SJSA1 (cell line): ENCODE results near the gene KCNH1. TPM values are rescaled to one million over a fixed set of nuclear protein-coding genes. Genes with fewer than 3 reads are reported as not detected.
A peak's percentile ranks its signal among the peaks of the same experiment; 100 is the strongest.
"Not testable (repeated sequence)": the region's sequence is repeated elsewhere in the genome, so short reads cannot be mapped to it uniquely, and the experiment has no call there.

ENCODE experiments used
- DNase-seq, 2 experiments: peaks; one replicate each; pipeline ENCODE4 v3.0.0-alpha.2; 2015 to 2020; ENCODE audit warnings: low spot score in 2 of 2, low read depth in 1 of 2
- H3K27ac ChIP-seq: fragments of 250-450 bp; sonication (Bioruptor Pico); 2 replicates; pipeline ENCODE4 v1.5.1; 2020; ENCODE audit warnings: mild to moderate bottlenecking, moderate library complexity
- H3K27me3 ChIP-seq: fragments of 250-450 bp; sonication (Bioruptor Pico); replicated peaks from 2 replicates; pipeline ENCODE4 v1.5.1; 2020; ENCODE audit warnings: mild to moderate bottlenecking, moderate library complexity
- H3K36me3 ChIP-seq: fragments of 250-450 bp; sonication (Bioruptor Pico); 2 replicates; pipeline ENCODE4 v1.5.1; 2020; ENCODE audit warnings: mild to moderate bottlenecking
- H3K4me1 ChIP-seq: fragments of 250-450 bp; sonication (Bioruptor Pico); replicated peaks from 2 replicates; pipeline ENCODE4 v1.6.1; 2021; ENCODE audit warnings: mild to moderate bottlenecking
- H3K4me3 ChIP-seq: fragments of 250-450 bp; sonication (Bioruptor Pico); 2 replicates; pipeline ENCODE4 v1.5.1; 2020; ENCODE audit warnings: mild to moderate bottlenecking
- H3K9me3 ChIP-seq: fragments of 250-450 bp; sonication (Bioruptor Pico); replicated peaks from 2 replicates; pipeline ENCODE4 v1.5.1; 2020; ENCODE audit warnings: mild to moderate bottlenecking
- total RNA-seq: library from RNA; depleted of rRNA; stranded (reverse); fragments of >200 nt; shearing (Covaris generic); gene quantifications from 2 replicates; pipeline ENCODE4 v1.2.3, GENCODE V29; 2014

Gene KCNH1
- total RNA-seq, 1 experiment from 2014 or later = 0.58 TPM

DNA sequence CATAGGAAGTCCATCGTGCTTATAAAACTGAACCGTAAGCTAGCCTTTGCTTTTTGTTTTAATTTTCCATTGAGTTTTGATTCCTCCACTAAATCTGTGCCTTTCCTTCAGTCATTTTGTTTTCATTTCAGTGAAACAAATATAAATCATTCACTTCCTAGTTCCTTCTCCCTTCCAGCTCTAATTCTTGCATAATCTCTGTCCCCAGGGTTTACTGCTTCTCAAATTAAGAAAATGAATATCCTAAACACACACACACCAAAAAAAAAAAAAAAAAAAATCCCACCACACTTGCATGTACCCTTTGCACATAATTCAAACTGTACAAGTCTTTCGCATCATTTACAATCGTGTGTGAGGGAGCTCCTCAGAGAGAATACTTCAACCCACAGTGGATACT lies 6.8 kb downstream of the KCNH1 start:
- Histone ChIP-seq H3K27ac (no peak overlapping the region), H3K4me3 (no peak overlapping the region), H3K36me3 (no peaks in the 10 kb centered on the region), H3K9me3 (no peaks in the 10 kb centered on the region), H3K4me1 (no peaks in the 10 kb centered on the region), H3K27me3 (peaks cover 21% of the 10 kb centered on the region)
- no peak for DNase-seq

DNA sequence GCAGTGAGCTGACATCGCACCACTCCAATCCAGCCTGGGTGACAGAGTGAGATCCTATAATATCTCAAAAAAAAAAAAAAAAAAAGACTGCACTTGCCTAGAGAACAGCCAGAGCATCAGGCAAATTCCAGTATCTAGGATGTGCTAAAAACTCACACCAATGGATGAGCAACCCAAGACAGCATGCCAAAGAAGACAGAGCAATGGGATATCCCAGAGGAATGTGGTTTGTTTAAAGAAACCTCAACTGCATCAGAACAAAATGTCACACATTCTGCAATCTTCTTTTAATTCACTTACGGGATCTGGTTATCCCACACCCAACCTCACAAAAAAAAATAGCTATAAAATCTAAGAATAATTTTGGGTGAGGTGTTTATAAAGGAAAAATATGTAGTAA lies 7.3 kb downstream of the KCNH1 start:
- H3K27ac ChIP-seq = no peak overlapping the region
- no peaks in the 10 kb centered on the region for H3K9me3 ChIP-seq
- DNase-seq = no peak
- H3K4me1 ChIP-seq = no peaks in the 10 kb centered on the region
- peaks cover 15% of the 10 kb centered on the region; the same call in 1 of the 2 replicates for H3K27me3 ChIP-seq
- no peak overlapping the region for H3K4me3 ChIP-seq
- no peaks in the 10 kb centered on the region for H3K36me3 ChIP-seq

- Histone ChIP-seq H3K4me3 (no peak overlapping the region), H3K9me3 (no peaks in the 10 kb centered on the region), H3K4me1 (no peaks in the 10 kb centered on the region), H3K27ac (no peak overlapping the region), H3K36me3 (no peaks in the 10 kb centered on the region), H3K27me3 (no peaks in the 10 kb centered on the region)
- peak in 1 of 2 experiments; percentile 21 for DNase-seq
Observed at GRCh38 chr1:211118407-211119102, 15.4 kb downstream of the KCNH1 start.

GRCh38 chr1:211114446-211114845 lies 19.5 kb downstream of the KCNH1 start:
- no peaks in the 10 kb centered on the region for H3K36me3 ChIP-seq
- H3K9me3 ChIP-seq = no peaks in the 10 kb centered on the region
- no peaks in the 10 kb centered on the region for H3K4me1 ChIP-seq
- no peaks in the 10 kb centered on the region for H3K27me3 ChIP-seq
- no peak overlapping the region for H3K27ac ChIP-seq
- DNase-seq = no peak
- no peak overlapping the region for H3K4me3 ChIP-seq

DNA sequence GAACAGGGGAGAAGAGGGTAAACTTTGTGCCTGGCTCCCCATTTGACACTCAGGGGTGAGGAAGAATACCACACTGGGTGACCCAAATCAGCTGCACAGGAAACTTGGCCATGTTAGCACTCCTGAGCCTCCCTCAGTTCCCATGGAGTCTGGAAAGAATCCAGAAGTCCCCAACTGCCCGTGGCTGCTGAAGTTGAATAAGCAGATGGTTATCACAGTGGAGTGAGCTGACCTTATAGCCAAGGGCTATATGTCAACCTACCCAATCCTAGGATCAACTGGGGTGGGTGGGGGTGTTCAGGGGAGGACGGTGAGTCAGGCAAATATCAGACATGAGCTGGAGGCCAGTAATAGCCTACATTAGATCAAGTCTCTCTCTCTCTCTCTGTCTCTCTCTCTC lies 20.4 kb downstream of the KCNH1 start:
- Histone ChIP-seq H3K9me3 (no peaks in the 10 kb centered on the region), H3K36me3 (no peaks in the 10 kb centered on the region), H3K4me1 (no peaks in the 10 kb centered on the region), H3K27ac (no peak overlapping the region), H3K27me3 (no peaks in the 10 kb centered on the region), H3K4me3 (no peak overlapping the region)
- no peak for DNase-seq

DNA sequence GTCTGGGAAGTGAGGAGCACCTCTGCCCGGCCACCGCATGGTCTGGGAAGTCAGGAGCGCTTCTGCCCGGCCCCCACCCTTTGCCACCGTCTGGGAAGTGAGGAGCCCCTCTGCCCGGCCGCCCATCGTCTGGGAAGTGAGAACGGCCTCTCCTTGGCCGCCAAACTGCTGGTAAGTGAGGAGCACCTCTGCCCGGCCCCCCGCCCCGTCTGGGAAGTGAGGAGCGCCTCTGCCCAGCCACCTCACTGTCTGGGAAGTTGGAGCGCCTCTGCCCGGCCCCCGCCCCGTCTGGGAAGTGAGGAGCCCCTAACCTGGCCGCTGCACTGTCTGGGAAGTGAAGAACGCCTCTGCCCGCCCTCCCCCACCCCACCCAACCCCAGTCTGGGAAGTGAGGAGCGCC lies 22.6 kb downstream of the KCNH1 start:
- Histone ChIP-seq H3K4me3 (no peak overlapping the region), H3K27me3 (no peaks in the 10 kb centered on the region), H3K9me3 (no peaks in the 10 kb centered on the region), H3K27ac (no peak overlapping the region), H3K4me1 (no peaks in the 10 kb centered on the region), H3K36me3 (no peaks in the 10 kb centered on the region)
- DNase-seq = no peak

DNA sequence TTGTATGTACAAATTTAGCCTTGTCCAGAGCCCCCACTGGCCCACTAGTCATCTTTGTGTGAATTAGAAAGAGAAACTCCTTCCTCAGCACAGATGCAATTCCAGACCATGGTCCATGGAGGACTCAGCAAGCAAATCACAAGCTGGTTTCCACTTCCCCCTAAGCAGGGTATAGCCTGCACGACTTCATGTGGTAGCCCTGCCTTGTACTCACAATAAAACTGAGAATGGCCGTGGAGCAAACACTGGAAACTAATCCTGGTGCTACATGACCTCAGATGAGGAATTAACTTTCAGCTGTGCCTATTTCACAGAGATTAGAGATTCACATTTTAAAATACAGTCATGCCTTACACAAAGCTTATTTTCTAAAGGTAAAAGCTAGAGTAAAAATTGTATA lies 32.5 kb downstream of the KCNH1 start:
- Histone ChIP-seq H3K27me3 (no peaks in the 10 kb centered on the region), H3K36me3 (no peaks in the 10 kb centered on the region), H3K4me3 (no peak overlapping the region), H3K9me3 (no peaks in the 10 kb centered on the region), H3K4me1 (peaks cover 17% of the 10 kb centered on the region), H3K27ac (no peak overlapping the region)
- DNase-seq = no peak

DNA sequence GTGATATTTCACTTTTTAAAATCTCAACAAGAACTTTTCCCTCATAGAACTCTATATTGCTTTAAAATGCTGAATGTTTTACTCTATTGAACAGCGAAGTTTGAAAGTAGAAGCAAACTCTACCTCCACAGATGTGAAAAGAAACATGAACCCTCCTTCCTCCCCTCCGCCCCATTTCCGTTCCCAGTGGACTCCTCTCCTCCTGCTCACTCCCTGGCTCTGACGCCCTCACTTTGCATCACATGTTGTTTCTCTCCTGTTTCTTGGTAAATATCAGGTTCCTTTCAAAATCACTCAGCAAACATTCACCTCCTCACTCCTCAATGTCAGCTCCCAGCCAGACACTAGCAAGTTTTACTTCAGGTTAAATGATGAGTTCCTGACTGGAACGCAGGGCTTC lies 34.6 kb downstream of the KCNH1 start:
- Histone ChIP-seq H3K36me3 (no peaks in the 10 kb centered on the region), H3K4me3 (no peak overlapping the region), H3K9me3 (no peaks in the 10 kb centered on the region), H3K27me3 (no peaks in the 10 kb centered on the region), H3K4me1 (peaks cover 16% of the 10 kb centered on the region), H3K27ac (no peak overlapping the region)
- no peak for DNase-seq

- no peaks in the 10 kb centered on the region for H3K4me1 ChIP-seq
- no peak overlapping the region for H3K27ac ChIP-seq
- no peak overlapping the region for H3K4me3 ChIP-seq
- DNase-seq = no peak
- H3K9me3 ChIP-seq = no peaks in the 10 kb centered on the region
- H3K36me3 ChIP-seq = no peaks in the 10 kb centered on the region
- peaks cover under 1% of the 10 kb centered on the region; the same call in 1 of the 2 replicates for H3K27me3 ChIP-seq
Observed at GRCh38 chr1:211095381-211095780, 38.6 kb downstream of the KCNH1 start.

DNA sequence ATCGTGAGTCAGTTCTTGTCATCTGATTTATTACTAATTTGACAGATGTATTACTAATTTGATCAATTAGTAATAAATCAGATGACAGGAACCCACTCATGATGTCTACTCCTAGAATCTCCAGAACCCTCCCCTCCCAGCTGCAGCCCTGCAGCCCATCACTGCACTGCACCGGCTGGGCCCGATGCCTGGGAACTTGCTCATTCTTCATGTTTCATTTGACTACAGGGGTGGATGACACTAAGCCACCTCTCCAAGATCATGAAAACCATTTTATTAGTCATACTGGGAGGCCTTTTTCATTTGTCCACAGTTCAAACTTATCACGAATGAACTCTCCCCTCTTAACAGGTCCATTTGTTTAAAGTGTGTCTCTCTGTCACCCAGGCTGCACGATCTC lies 41.0 kb downstream of the KCNH1 start:
- no peak for DNase-seq

GRCh38 chr1:211091867-211092266 lies 42.1 kb downstream of the KCNH1 start:
- Histone ChIP-seq H3K9me3 (no peaks in the 10 kb centered on the region), H3K36me3 (no peaks in the 10 kb centered on the region), H3K27me3 (peaks cover 5% of the 10 kb centered on the region), H3K4me1 (no peaks in the 10 kb centered on the region), H3K27ac (no peak overlapping the region), H3K4me3 (no peak overlapping the region)
- DNase-seq = no peak

More for the DNA sequence above, 41.0 kb downstream of the KCNH1 start:
- no peaks in the 10 kb centered on the region for H3K4me1 ChIP-seq
- no peak overlapping the region for H3K27ac ChIP-seq
- H3K9me3 ChIP-seq = no peaks in the 10 kb centered on the region
- H3K36me3 ChIP-seq = no peaks in the 10 kb centered on the region
- H3K27me3 ChIP-seq = peaks cover 5% of the 10 kb centered on the region; the same call in 1 of the 2 replicates
- H3K4me3 ChIP-seq = no peak overlapping the region

DNA sequence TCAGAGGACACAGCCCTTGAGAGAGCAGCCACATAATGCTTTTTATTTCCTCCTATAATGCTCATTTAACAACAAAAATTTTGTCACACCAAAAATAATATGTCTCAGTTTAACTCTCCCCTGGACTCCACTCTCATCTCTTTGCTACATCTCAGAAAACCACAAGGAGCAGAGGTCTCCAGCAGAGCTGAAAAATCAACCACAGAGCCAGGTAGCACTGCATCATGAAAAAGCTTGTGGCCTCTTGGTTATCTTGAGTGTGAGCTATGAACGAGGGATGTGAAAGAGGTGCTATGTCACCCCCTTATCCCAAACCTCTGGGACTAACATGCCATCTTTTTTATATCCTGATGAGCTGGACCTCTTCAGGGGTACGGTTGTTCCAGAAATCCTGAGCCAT lies 44.4 kb downstream of the KCNH1 start:
- no peak for DNase-seq
- no peaks in the 10 kb centered on the region for H3K9me3 ChIP-seq
- no peaks in the 10 kb centered on the region for H3K36me3 ChIP-seq
- peaks cover 5% of the 10 kb centered on the region for H3K27me3 ChIP-seq
- no peaks in the 10 kb centered on the region for H3K4me1 ChIP-seq
- no peak overlapping the region for H3K4me3 ChIP-seq
- no peak overlapping the region for H3K27ac ChIP-seq

DNA sequence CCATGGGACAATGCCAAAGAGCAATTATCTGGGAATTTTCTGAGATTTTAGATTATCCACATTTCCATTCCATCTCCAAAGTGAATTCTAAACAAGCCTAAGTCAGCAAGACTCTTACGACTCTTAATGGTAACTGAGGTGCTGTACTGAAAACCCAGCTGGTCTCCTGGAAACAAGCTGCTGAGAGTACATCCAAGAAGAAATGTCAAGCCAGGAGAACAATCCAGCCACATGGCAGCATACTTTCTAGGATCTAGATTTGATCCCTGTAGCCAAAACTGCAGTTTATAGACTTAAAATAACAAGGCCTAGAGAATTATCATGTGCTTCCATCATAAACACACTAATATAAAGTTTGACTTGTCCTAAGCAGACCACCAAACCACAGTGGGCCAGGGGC lies 45.8 kb downstream of the KCNH1 start:
- peaks cover 5% of the 10 kb centered on the region for H3K27me3 ChIP-seq
- no peak overlapping the region for H3K4me3 ChIP-seq
- no peaks in the 10 kb centered on the region for H3K36me3 ChIP-seq
- DNase-seq = no peak
- no peaks in the 10 kb centered on the region for H3K4me1 ChIP-seq
- no peak overlapping the region for H3K27ac ChIP-seq
- no peaks in the 10 kb centered on the region for H3K9me3 ChIP-seq

- H3K27ac ChIP-seq = no peak overlapping the region
- no peaks in the 10 kb centered on the region for H3K36me3 ChIP-seq
- no peak for DNase-seq
- no peak overlapping the region for H3K4me3 ChIP-seq
- no peaks in the 10 kb centered on the region; the same call in 1 of the 2 replicates for H3K27me3 ChIP-seq
- no peaks in the 10 kb centered on the region for H3K4me1 ChIP-seq
- H3K9me3 ChIP-seq = no peaks in the 10 kb centered on the region
Observed at GRCh38 chr1:211082824-211083223, 51.1 kb downstream of the KCNH1 start.

DNA sequence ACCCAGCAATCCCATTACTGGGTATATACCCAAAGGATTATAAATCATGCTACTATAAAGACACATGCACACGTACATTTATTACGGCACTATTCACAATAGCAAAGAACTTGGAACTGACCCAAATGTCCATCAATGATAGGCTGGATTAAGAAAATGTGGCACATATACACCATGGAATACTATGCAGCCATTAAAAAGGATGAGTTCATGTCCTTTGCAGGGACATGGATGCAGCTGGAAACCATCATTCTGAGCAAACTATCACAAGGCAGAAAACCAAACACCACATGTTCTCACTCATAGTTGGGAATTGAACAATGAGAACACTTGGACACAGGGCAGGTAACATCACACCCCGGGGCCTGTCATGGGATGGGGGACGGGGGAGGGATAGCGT lies 52.5 kb downstream of the KCNH1 start:
- H3K9me3 ChIP-seq, H3K4me1 ChIP-seq, H3K4me3 ChIP-seq, DNase-seq, H3K27ac ChIP-seq, H3K27me3 ChIP-seq, H3K36me3 ChIP-seq: not testable (repeated sequence)
